Placental epithelial cell (primary cell): ENCODE data around the gene MIA. TPM values are rescaled to one million over a fixed set of nuclear protein-coding genes. Genes with fewer than 3 reads are reported as not detected.

Experiments used
- total RNA-seq: library from RNA; depleted of rRNA; stranded (reverse); fragments of >200 nt; gene quantifications from 2 replicates; pipeline ENCODE4 v1.2.3, GENCODE V29; 2012

The MIA gene
- total RNA-seq: 0.79 TPM in 1 of 2 replicates, not detected in the other

GRCh38 chr19:40774916-40775631, at the start of gene MIA:
Gene MIA, plus strand, starts transcription at chr19:40775521. Its CDS starts 22 bp downstream, at chr19:40775543.

GRCh38 chr19:40750058-40750873, 25.1 kb upstream of the MIA start, which contains the start of gene ACTMAP:
Gene ACTMAP, minus strand, starts transcription at chr19:40750477. Its CDS starts 674 bp downstream, at chr19:40749803.

GRCh38 chr19:40750874-40751537, 24.3 kb upstream of the MIA start, which contains the start of gene SNRPA:
Gene SNRPA, plus strand, starts transcription at chr19:40751203. Its CDS starts 206 bp downstream, at chr19:40751409.

GRCh38 chr19:40777937-40778705, 2.8 kb downstream of the MIA start, which contains the start of gene RAB4B:
Gene RAB4B, plus strand, starts transcription at chr19:40778247. Its CDS starts 129 bp downstream, at chr19:40778376.

DNA sequence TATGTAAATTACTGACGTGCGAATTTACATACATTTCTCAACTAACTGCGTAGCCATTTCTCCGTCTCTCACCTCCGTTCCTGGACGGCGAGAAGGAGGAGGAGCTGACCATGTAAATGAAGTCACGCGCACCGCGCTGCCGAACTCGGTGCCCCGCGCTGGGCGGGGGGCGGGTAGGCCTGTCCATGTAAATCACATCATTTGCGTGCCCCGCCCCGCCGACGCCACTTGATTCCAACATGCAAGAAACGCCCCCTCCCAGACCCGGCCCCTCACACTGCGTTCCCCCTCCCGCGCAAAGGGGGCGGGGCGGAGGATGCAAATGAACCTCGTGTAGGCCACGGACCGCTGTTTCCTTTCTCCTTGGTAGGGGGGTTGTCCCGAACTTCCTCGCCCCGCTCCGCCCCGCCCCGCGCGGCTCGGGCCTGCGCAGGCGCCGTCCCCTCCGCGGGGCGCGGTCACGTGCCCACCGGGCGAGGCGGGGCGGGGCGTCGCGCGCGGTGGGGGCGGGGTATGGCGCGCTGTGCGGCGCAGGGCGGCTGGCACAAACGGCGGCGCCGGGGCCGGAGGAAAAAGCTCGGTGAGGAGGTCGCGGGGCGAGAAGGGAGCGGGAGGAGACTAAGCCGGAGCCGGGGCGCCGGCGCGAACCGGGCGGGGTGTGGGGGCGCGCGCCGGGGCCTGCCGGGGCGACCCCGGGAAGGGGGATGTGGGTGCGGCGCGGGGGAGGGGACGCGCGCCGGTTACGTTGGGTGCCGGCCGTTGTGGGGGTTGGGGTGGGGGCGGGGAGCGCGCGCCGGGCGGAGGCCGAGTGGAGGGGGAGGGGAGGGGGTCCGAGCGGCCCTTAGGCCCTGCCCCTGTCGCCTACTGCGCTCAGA, 23.6 kb downstream of the MIA start, which contains the start of gene EGLN2:
Gene EGLN2, plus strand, starts transcription at position 509 of the 875 bp plus-strand sequence. CDS start 1,382 bp downstream, outside the sequence.

Other genes starting within 250 kb of the MIA start
- gene SHKBP1, start 198.6 kb upstream of the MIA start, total RNA-seq: 30.6 and 44.4 TPM in 2 replicates
- gene LTBP4, start 174.2 kb upstream of the MIA start, total RNA-seq: 44.7 and 62.8 TPM in 2 replicates
- gene NUMBL, start 84.9 kb upstream of the MIA start, total RNA-seq: 38.6 and 39.3 TPM in 2 replicates
- gene COQ8B, start 58.6 kb upstream of the MIA start, total RNA-seq: 44.7 and 48.7 TPM in 2 replicates
- 40.1 and 52.2 TPM in 2 replicates for gene ITPKC, start 58.4 kb upstream of the MIA start, total RNA-seq
- gene ACTMAP, start 25.0 kb upstream of the MIA start, total RNA-seq: 0.79 and 1.7 TPM in 2 replicates
- gene SNRPA, start 24.3 kb upstream of the MIA start, total RNA-seq: 36.1 and 61.5 TPM in 2 replicates
- gene RAB4B, start 2.7 kb downstream of the MIA start, total RNA-seq: 10.2 and 16.7 TPM in 2 replicates
- 60.1 and 71.8 TPM in 2 replicates for gene EGLN2, start 23.7 kb downstream of the MIA start, total RNA-seq
- not detected in 2 replicates for gene CYP2A6, start 74.9 kb downstream of the MIA start, total RNA-seq
- gene CYP2A7, start 106.7 kb downstream of the MIA start, total RNA-seq: not detected in 2 replicates
- gene CYP2B6, start 215.8 kb downstream of the MIA start, total RNA-seq: not detected in 2 replicates